HL-60 (cell line): ENCODE data around the gene IER2.

Source experiments
- GABPA ChIP-seq: IDR thresholded peaks from 2 replicates; pipeline ENCODE4 v1.6.1; 2012; ENCODE audit warnings: low read depth
- POLR2AphosphoS5 ChIP-seq: IDR thresholded peaks from 2 replicates; pipeline ENCODE4 v1.6.1; 2012; ENCODE audit warnings: low read depth
- TF ChIP-seq, protein P1 (sequence below): IDR thresholded peaks from one replicate; pipeline ENCODE4 v1.5.1; 2011; ENCODE audit warnings: low read length, control low read depth, inconsistent platforms; ENCODE audit not compliant: insufficient read depth
- TF ChIP-seq, protein P2 (sequence below): IDR thresholded peaks from 2 replicates; pipeline ENCODE4 v1.6.1; 2012; ENCODE audit warnings: low read depth; ENCODE audit not compliant: insufficient replicate concordance

DNA sequence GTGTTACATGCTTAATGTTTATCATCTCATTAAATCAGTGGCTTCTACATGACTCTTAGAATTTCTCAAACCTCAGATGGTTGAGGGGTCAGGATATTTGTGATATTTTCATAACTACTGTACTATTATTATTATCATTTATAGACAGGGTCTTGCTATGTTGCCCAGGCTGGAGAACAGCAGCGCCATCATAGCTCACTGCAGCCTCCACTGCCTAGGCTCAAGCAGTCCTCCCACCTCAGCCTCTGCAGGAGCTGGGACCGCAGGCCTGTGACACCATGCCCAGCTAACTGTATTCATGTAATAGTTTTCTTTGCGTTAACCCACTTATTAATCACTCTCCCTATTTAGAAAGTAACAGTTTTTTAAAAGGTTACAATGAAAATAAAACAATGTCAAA is 9.5 kb downstream of the IER2 start:
- TF ChIP-seq, protein P1, sequence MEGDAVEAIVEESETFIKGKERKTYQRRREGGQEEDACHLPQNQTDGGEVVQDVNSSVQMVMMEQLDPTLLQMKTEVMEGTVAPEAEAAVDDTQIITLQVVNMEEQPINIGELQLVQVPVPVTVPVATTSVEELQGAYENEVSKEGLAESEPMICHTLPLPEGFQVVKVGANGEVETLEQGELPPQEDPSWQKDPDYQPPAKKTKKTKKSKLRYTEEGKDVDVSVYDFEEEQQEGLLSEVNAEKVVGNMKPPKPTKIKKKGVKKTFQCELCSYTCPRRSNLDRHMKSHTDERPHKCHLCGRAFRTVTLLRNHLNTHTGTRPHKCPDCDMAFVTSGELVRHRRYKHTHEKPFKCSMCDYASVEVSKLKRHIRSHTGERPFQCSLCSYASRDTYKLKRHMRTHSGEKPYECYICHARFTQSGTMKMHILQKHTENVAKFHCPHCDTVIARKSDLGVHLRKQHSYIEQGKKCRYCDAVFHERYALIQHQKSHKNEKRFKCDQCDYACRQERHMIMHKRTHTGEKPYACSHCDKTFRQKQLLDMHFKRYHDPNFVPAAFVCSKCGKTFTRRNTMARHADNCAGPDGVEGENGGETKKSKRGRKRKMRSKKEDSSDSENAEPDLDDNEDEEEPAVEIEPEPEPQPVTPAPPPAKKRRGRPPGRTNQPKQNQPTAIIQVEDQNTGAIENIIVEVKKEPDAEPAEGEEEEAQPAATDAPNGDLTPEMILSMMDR, result no peak
- TF ChIP-seq GABPA (no peak), POLR2AphosphoS5 (no peak)
- TF ChIP-seq, protein P2, sequence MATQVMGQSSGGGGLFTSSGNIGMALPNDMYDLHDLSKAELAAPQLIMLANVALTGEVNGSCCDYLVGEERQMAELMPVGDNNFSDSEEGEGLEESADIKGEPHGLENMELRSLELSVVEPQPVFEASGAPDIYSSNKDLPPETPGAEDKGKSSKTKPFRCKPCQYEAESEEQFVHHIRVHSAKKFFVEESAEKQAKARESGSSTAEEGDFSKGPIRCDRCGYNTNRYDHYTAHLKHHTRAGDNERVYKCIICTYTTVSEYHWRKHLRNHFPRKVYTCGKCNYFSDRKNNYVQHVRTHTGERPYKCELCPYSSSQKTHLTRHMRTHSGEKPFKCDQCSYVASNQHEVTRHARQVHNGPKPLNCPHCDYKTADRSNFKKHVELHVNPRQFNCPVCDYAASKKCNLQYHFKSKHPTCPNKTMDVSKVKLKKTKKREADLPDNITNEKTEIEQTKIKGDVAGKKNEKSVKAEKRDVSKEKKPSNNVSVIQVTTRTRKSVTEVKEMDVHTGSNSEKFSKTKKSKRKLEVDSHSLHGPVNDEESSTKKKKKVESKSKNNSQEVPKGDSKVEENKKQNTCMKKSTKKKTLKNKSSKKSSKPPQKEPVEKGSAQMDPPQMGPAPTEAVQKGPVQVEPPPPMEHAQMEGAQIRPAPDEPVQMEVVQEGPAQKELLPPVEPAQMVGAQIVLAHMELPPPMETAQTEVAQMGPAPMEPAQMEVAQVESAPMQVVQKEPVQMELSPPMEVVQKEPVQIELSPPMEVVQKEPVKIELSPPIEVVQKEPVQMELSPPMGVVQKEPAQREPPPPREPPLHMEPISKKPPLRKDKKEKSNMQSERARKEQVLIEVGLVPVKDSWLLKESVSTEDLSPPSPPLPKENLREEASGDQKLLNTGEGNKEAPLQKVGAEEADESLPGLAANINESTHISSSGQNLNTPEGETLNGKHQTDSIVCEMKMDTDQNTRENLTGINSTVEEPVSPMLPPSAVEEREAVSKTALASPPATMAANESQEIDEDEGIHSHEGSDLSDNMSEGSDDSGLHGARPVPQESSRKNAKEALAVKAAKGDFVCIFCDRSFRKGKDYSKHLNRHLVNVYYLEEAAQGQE, result no peak
